ENCODE results near the gene NEDD4L.

Gene NEDD4L

DNA sequence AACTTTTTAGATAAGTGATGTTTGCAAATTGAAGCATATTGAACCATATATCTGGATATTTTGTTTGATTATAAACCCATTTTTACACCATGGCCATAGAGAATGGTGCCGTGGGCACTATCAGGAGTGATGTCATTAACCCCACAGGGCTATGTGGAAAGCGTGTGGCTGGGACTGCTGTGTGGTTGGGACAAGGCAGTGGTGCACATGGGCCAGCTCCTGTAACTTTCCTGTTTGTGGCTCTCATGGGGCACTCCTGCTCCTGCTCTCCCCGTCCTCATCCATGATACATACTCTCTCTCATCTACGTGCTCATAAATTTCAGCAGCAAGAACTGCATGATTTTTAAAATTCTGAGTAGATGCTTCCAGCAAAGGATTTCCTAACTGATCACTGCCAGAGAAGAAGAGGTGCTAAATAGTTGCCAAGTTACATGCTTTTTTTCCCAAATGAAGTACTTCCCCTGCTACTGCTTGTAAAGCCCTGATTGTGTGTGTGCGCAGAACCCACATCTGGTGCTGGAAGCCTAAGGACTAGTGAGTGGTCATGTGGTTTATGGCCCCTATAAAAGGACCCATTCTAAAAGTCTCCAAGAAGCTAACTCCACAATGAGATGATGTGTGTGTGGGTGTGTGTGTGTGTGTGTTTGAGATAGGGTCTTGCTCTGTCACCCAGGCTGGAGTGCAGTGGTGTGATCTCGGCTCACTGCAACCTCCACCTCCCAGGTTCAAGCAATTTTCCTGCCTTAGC lies 240.8 kb downstream of the NEDD4L start:
- DNase-seq (ENCODE audit: low read depth in 2 of 2, low spot score in 1 of 2) = no peak

DNA sequence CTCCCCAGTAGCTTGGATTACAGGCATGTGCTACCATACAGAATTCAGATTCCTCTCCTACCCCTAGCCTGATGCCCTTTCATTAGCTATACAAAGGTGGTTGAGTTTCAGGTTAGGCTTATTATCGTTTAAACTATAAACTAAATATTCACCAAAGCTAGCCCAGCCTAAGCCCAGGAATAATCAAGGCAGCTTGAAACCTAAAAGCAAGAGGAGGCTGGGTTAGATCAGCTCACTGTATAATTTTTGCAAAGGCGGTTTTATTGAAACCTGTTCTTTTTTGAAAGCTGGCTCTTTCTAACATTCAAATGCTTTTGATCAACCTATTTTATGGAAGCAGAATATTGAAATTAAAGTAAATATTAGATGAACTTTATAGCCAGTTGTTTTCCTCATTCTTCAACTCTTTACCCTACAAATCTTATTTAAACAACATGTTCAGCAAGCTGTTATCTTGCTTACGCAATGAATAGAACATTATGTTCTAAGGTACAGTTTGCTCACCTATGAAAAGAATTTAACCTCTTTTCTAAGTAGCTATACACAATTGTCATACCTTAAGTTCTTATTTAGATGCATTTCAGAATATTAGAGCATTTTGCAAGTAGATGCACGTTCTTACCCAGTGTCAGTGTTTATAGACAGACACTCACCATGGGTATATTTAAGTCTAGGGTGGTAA lies 241.6 kb downstream of the NEDD4L start:
- no peak for DNase-seq (ENCODE audit: low read depth in 2 of 2, low spot score in 1 of 2)

DNA sequence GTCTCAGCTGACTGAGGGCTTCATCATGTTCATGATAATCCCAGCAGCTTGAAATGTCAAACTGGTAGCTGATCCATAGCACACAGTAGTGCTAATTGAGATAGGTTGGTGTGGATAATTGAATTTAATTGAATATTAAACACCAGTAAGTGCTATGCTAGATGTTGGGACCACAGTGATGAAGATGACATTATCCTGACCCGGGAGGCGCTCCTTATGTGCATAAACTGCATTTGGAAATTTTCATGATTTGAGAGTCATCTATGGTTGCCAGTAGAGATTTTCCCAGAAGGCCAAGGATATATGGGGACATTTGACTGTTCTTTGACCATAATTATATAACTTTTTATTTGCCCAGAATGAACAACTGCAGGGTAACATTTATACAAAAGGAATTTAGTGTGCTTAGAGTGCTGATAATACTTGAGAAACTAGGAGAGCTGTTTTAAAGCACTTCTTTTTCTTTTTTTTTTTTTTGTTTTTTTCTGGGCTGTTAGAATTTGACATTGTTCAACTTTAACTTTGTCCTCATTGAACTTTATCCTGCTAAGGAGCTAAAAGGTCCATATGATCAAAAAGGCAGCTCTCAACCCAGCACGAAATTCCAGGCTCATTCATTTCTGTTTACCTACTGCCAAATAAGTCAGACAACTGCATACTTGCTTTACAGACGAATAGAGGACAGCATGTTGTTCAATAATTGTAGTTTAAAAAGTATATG lies 242.8 kb downstream of the NEDD4L start:
- DNase-seq (ENCODE audit: low read depth in 2 of 2, low spot score in 1 of 2) = no peak

DNA sequence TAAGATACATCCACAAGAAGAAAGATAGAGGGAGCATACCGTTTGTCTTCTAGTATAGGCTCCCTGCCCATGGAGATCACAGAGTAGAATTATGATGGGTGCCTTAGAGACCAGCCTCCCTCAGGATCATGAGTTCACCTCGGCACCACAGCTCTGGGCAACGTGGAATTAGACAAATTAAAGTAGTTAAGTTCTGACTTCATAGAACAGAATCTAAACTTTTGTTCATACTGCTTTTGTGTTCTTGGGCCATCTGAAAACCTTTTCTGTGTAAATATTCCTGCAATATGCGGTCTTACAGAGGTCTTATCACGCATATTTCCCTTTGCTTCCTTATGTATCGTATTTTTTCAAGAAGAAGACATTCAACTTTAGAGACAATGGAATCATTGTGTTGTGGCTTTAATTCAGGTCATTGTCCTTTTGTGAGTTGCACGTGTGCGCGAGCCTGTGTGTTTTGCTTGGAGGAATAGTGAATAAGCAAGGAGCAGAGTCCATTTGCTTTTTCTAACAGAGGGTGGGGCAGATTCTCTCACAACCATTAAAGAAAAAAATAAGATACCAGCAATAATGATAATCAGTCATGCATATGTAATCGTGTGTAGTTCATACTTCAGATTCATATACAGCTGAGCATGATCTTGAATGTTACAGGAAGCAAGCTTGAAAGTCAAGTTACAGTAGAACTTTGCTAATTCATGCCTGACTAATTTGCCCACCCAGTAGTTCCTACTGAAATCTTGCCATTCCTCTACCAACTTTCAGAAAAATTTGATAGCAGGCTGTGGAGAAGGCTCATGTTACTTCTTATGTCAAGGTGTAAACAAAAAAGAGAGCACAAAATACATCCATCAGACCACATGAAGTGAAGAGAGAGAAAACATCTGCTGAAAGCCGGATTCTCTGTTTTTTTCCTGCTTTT lies 243.6 kb downstream of the NEDD4L start:
- DNase-seq (ENCODE audit: low read depth in 2 of 2, low spot score in 1 of 2) = no peak

DNA sequence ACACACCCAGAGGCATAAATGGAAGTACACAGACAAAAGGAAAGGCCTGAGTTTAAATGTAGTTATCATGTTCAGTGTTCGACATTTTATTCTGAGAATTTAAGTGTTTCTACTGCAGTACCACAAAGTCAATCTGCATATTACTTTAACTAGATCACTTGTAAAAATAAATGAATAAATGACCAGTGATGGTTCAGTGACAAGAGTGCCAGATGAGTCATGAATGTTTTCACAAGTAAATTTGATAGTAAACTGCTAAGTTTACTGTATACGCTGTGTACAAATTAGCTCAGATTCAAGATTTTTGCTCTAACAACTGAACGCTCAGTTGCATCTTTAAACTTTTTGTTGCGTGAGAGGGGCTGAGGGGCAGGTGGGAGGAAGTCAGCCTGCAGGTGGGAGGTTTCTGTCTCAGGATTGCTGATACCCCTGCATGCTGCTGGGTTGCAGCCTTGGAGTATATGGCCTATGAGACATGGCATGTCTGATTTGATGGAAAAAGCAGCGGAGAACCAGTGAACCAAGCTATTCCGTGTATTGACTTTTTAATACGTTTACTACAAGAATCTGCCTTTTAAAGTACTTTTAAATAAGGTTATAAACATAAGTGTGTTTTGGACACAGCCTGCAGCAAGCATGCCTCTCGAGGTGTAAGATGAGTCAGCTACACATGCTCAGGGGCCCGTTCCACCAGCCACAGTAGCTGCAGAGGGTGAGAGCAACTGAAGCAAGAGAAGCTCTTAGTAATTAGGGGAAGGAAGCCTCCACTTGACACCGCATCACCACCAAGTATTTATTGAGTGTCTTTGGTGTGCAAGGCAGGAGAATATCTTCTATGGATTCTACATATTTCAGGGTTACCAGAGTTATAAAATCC lies 245.1 kb downstream of the NEDD4L start:
- no peak for DNase-seq (ENCODE audit: low read depth in 2 of 2, low spot score in 1 of 2)

DNA sequence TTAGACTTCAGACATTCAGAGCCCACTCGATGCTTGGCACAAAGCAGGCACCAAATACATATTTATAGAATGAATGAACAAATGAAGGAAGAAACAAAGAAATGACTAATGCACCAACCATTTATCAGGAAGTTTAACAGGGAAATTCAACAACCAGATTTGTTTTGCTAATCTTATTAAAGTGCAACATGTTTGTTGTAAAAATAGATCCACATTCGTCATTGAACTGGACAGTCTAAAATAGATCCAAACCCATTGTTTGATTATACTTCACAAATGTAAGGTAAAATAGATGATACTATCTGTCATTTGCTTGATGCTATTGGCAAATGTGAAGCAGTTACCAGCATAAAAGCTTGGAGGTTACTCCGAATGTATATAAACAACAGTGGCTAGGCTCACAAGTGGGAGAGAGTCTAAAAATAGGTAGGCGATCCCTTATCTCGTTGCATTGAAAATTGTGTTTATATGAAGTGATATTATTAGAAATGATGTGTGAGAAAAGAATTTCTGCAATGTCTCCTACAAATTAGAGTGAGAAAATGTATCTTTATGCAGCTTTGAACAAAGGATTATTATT lies 246.2 kb downstream of the NEDD4L start:
- no peak for DNase-seq (ENCODE audit: low read depth in 2 of 2, low spot score in 1 of 2)

DNA sequence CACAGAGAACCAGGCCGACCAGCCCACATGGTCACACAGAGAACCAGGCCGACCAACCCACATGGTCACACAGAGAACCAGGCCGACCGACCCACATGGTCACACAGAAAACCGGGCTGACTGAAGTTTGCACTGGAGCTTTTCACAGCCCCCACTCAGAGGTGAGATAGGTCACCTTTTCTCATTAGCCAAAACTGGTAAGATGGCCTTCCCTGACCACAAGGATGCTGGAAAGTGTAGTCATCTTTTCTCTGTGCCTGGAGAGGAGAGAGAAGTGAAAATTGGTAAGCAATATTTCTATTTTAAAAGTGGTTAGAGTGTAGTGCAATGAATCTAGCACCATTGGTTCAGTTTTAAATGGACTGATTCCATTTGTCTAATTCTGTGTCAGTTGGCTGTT lies 247.1 kb downstream of the NEDD4L start:
- no peak for DNase-seq (ENCODE audit: low read depth in 2 of 2, low spot score in 1 of 2)

DNA sequence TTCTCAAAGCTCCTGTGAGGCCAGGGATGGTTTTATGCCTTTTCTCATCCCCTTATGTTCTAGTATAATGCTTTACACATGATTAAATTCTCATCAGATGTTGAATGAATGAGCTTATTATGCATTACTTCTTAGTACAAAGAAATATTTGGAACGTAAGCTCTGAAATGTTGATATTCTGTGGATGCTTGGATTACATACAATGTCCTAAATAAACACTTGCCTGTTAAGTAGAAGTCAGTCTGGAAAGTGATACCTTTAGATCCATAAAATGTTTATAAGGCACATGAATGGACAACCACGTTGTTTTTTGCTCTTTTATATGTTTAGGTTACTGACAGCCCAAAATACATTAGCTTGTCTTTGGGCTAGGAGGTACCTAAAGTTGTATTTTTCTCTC lies 248.6 kb downstream of the NEDD4L start:
- DNase-seq (ENCODE audit: low read depth in 2 of 2, low spot score in 1 of 2) = no peak

DNA sequence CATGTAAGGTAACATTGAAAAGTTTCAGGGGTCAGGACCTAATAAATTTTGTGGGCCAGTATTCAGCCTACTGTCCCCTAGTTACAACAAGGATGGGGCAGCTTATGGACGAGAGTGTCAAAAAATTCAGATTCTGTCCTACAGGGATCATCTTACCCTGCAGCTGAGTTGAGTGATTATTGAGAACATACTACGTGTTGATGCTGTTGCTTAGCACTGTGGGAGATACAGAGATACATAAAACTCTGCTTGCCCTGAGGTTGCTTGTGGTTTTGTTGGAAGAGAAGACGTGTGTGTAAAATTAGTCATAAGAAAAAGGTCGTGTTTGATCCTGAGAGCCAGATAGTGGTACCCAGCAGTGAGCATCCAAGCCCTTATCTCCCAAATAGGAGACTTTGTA lies 253.2 kb downstream of the NEDD4L start:
- DNase-seq (ENCODE audit: low read depth in 2 of 2, low spot score in 1 of 2) = no peak

DNA sequence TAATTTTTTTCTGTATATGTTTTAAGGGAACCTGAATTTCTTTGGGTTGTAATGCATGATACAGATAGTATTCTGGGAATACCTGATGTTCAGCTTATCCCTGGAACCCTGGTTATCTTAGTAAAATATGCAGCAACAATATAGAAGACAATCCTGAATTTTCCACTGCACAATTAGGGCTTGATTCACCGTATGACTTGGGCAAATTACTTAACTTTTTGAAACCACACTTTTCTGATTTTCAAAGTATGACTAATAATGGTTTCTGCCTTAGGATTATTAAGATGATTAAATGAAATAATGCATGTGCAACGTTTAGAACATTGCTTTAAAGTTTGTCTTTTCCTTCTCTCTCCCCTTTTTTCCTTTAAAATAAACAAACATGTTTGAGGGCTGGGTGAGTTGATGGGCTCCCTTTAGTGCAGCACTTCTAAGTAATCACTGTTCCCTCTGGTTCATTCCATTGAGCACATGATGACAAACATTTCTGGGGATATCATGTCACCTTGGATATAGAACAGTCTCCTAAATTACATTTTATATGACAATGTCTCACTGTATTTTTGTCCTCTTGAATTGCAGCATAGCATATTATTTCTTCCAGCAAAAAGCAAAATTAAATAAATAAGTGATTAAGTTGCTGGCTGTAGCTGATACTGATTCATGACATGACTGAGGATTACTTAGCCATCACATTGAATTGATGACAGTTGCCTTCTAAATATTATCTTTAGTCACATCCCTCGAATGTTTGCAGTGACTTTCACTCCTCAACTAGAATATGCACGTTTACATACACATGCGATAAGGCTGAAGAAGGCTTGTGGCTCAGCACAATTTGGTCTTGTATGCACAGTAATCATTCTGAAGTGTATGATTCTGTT lies 254.5 kb downstream of the NEDD4L start:
- no peak for DNase-seq (ENCODE audit: low read depth in 2 of 2, low spot score in 1 of 2)

DNA sequence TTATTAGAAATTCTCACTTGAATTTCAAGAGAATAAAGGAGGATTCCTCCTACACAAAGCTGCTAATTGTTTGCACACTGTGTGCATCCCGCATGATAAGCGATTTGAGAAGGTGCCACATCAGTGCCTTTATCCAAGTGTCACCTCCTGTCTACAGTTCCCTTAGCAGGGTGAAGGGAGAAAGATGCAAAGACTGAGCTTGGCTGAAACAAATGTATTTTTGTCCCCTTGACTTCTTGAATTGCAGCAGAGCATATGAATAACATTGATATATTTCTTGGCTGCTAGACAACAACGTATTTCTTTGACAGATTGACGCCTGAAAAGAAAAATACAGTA lies 255.1 kb downstream of the NEDD4L start:
- DNase-seq (ENCODE audit: low read depth in 2 of 2, low spot score in 1 of 2) = no peak

DNA sequence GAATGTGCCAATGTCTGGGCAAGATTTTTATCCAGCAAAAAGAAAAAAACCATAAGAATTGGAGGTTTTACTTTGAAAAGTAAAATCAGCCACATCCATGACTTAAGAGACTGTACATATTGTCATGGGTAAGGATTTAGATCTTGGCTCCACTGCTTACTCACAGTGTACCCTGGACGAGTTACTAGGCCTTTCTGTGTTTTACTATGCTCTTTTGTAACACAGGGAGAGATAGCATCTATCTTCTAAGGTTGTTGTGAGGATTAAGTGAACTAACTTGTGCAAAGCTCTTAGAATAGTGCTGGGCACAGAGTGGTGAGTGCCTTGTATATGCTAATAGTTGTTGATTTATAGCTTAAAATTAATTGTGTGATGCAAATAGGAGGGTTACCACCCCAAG lies 255.9 kb downstream of the NEDD4L start:
- DNase-seq (ENCODE audit: low read depth in 2 of 2, low spot score in 1 of 2) = no peak

DNA sequence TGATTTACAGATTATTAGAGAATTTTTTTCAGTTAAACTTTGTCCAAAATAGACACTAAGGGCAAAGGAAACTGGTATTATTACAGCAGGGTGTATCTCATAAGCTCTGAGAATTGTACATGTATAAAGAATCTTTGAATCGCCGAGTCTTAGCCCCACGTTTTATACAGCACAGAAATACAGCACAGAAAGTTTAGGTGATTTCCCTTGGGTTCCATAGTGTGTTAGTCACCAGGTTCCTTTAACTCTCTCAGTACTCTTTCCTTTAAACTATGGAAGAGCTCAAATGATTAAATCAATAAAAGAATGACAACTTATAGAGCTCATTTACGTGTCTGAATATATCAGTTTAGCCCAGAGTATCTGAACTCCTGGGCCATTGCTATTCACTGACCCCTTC lies 256.8 kb downstream of the NEDD4L start:
- DNase-seq (ENCODE audit: low read depth in 2 of 2, low spot score in 1 of 2) = no peak

DNA sequence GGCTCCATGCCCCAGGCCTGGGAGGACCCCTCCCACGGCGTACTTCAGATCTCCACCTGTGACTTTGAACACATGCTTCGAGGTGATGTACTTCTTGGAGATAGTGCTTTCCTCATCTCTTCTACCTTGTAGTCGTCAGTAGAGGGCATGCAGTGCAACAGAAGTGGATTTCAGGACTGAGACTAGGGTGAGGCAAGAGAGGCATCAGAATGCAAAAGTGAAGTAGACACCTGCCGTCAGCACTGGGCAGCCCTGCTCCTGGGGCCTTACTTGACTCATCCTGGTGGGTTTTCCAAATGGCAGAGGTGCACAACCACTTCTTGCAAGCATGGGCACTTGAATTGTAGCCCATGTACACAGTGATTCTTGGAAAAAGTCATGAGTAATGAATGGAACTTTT lies 258.8 kb downstream of the NEDD4L start:
- DNase-seq (ENCODE audit: low read depth in 2 of 2, low spot score in 1 of 2) = no peak

DNA sequence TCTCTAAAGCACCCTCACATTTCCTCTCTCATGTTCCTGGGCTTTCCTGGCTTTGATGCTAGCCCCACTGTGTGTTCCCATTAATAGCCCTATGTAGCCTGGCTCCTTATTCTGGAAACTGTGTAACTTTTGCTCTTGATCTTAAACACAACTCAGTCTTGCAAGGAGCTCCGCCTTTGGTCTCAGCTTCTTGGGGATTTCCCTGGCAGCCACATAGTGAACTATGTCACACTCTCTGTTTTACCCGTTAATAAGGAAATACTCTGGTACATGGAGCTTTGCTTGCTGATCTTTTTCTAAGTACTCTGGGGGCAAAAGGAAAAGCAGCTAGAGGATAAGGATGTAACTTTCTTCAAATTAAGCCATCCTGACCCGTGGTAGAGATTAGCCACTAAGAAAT lies 259.3 kb downstream of the NEDD4L start:
- no peak for DNase-seq (ENCODE audit: low read depth in 2 of 2, low spot score in 1 of 2)

DNA sequence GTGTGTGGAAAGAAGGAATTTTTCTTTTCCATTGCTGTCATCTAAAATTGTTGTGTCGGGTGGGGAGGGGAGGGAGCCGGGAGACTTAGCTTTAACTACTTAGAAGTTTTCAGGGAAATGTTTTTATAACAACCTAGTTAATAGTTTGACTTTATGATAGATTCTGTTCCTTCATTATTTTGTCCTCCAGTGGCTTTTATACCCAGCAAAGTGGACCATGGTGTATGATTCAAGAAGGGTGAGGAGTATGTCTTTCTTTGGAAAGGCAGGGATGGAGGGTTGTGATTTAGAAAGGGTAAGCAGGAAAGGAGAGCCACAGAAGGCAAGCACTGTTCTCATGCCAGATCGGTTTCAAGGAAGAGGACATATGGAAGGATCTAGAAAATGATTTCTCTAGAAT lies 261.8 kb downstream of the NEDD4L start:
- DNase-seq (ENCODE audit: low read depth in 2 of 2, low spot score in 1 of 2) = no peak

DNA sequence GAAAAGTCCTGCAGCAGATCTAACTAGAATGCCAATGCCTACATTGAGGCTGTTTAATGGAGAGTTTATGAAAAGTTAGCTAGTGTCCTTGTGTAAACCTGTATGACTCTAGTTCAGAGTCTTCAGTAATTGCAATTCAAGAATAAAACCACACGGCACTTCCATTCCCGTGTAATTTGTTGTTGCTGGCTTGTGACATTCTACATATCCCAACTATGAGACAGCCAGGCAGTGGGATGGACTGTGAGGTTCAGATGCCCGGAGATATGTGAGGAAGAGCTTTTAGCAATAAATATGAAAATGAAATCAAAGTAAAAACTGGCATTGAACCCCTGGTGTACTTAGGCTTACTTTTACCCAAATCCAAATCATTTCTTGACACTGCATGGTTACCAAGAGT lies 263.4 kb downstream of the NEDD4L start:
- no peak for DNase-seq (ENCODE audit: low read depth in 2 of 2, low spot score in 1 of 2)

DNA sequence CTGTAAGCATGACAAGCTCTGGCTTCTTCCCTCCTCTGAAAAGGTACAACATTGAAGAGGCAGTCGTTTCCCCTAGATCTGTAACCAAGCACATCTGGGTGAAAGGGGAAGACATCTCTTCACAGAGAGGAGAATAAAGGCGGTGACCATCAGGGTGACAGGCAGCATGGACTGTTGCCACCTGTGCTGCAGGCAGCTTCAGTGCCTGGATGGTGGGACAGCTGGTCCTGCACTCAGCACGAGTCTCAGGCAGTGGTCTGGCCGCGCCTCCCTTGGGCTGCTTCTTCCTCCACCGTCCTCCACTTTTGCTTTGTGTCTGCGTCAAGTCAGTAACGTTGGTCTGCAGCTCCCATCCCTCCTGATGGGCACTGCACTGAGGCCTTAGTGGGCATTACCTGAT lies 264.4 kb downstream of the NEDD4L start:
- no peak for DNase-seq (ENCODE audit: low read depth in 2 of 2, low spot score in 1 of 2)

DNA sequence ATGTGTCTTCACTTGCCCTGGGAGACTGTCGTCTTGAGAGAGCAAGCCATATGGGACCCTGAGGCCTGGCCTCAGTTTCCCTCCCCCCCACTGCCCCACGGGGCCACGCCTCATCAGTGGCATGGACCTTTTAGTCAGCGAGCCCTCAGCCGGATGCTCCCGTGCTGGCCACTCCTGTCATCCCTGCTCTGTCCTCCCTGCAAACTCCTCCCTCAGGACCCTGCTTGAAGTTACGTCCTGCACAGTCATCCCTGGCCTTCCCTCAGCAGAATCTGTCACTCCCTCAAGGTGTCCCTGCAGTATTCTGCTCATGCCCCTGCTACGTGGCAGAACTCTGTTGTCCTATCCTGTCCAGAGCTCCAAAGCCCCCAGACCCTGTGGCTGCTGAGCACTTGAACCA lies 265.1 kb downstream of the NEDD4L start:
- no peak for DNase-seq (ENCODE audit: low read depth in 2 of 2, low spot score in 1 of 2)
